Fibroblast of lung (primary cell): Measurements from ENCODE around the gene PNPLA3. TPM values are rescaled to one million over a fixed set of nuclear protein-coding genes. Genes with fewer than 3 reads are reported as not detected.

Source experiments
- DNase-seq, 2 donors: peaks; one replicate each; pipeline versions ENCODE4 v3.0.0 to v3.0.0-alpha.2; 2010; ENCODE audit warnings: low read depth in 2 of 2
- H2AFZ ChIP-seq: 2 replicates; pipeline ENCODE4 v1.5.1; 2012; ENCODE audit warnings: low read length, control low read depth, inconsistent platforms
- H3K27ac ChIP-seq: 2 replicates; pipeline ENCODE4 v1.5.1; 2011; ENCODE audit warnings: low read length, control low read depth; ENCODE audit not compliant: insufficient read depth
- H3K27me3 ChIP-seq: 2 replicates; pipeline ENCODE4 v1.5.1; 2011; ENCODE audit warnings: mild to moderate bottlenecking, low read length; ENCODE audit not compliant: control insufficient read depth, insufficient read depth
- H3K36me3 ChIP-seq: 2 replicates; pipeline ENCODE4 v1.5.1; 2011; ENCODE audit warnings: low read length; ENCODE audit not compliant: control insufficient read depth, insufficient read depth
- H3K4me1 ChIP-seq: 2 replicates; pipeline ENCODE4 v1.5.1; 2011; ENCODE audit warnings: low read length; ENCODE audit not compliant: control insufficient read depth, insufficient read depth; ENCODE audit errors: extremely low read depth
- H3K4me2 ChIP-seq: 2 replicates; pipeline ENCODE4 v1.5.1; 2011; ENCODE audit warnings: low read length, control low read depth; ENCODE audit not compliant: insufficient read depth; ENCODE audit errors: extremely low read depth
- H3K4me3 ChIP-seq, 4 experiments: fragments of 200-600 bp in 1 of 4; sonication (generic) in 1 of 4; replicated peaks in 1 of 4; 2 replicates each; pipeline ENCODE4 v1.5.1; 2011 to 2016; ENCODE audit warnings: low read length in 4 of 4, low read depth in 3 of 4, mild to moderate bottlenecking in 3 of 4, control low read depth in 2 of 4, inconsistent platforms in 1 of 4, mixed read lengths in 1 of 4; ENCODE audit not compliant: insufficient read depth in 1 of 4; ENCODE audit errors: control extremely low read depth in 1 of 4
- H3K79me2 ChIP-seq: 2 replicates; pipeline ENCODE4 v1.5.1; 2012; ENCODE audit warnings: mild to moderate bottlenecking, low read length, inconsistent platforms; ENCODE audit not compliant: control insufficient read depth, insufficient read depth
- H3K9ac ChIP-seq: 2 replicates; pipeline ENCODE4 v1.5.1; 2011; ENCODE audit warnings: mild to moderate bottlenecking, low read length, control low read depth; ENCODE audit not compliant: insufficient read depth
- H3K9me3 ChIP-seq: 2 replicates; pipeline ENCODE4 v1.5.1; 2012; ENCODE audit warnings: low read depth, low read length; ENCODE audit not compliant: control insufficient read depth, insufficient read depth
- H4K20me1 ChIP-seq: 2 replicates; pipeline ENCODE4 v1.5.1; 2011; ENCODE audit warnings: low read length; ENCODE audit not compliant: control insufficient read depth, insufficient read depth; ENCODE audit errors: extremely low read depth
- CTCF ChIP-seq, 2 donors: IDR thresholded peaks in 1 of 2; conservative IDR thresholded peaks in 1 of 2; 1 replicate in 1 of 2; 2 replicates in 1 of 2; pipeline ENCODE4 v1.5.1; 2011 to 2012; ENCODE audit warnings: low read length in 2 of 2, control low read depth in 1 of 2, inconsistent platforms in 1 of 2, low read depth in 1 of 2, mild to moderate bottlenecking in 1 of 2
- EZH2 ChIP-seq: IDR thresholded peaks from 2 replicates; pipeline ENCODE4 v1.5.1; 2012; ENCODE audit warnings: low read length, control low read depth, mild to moderate bottlenecking; ENCODE audit errors: missing control alignments
- polyA plus RNA-seq, 2 donors: library from polyadenylated mRNA; depleted of rRNA in 1 of 2; stranded (reverse) in 1 of 2; unstranded in 1 of 2; fragments of >200 nt; gene quantifications; 2 replicates each; pipeline ENCODE4 v1.2.1, GENCODE V29; 2011 to 2012; ENCODE audit warnings: missing spikeins in 1 of 2
- total RNA-seq: library from RNA; depleted of rRNA; stranded (reverse); fragments of >200 nt; gene quantifications from 2 replicates; pipeline ENCODE4 v1.2.1, GENCODE V29; 2014

Gene PNPLA3
- total and polyA plus RNA-seq, 2 donors (not counting 1 experiment from before 2014, with no cell fraction given) = 6.8 to 12.6 TPM

- no peak overlapping the region for H3K4me3 ChIP-seq
- no peak overlapping the region for H3K27ac ChIP-seq
- no peaks in the 10 kb centered on the region for H4K20me1 ChIP-seq
- no peaks in the 10 kb centered on the region for H3K36me3 ChIP-seq
- H3K9me3 ChIP-seq = no peaks in the 10 kb centered on the region
- TF ChIP-seq CTCF (conservative IDR thresholded peaks at IDR 0.05 in 1 of 2, IDR thresholded peaks at IDR 0.05 in 1 of 2; ENCODE audit: low read depth in 1 of 2, low read length in 2 of 2) (no peak), EZH2 (no peak)
- no peaks in the 10 kb centered on the region for H3K79me2 ChIP-seq
- H3K9ac ChIP-seq = no peak overlapping the region
- no peaks in the 10 kb centered on the region for H3K4me1 ChIP-seq
- no peak for DNase-seq
- peaks cover 4% of the 10 kb centered on the region for H3K27me3 ChIP-seq
- H2AFZ ChIP-seq = no peak overlapping the region
- H3K4me2 ChIP-seq = no peak overlapping the region
Observed at GRCh38 chr22:43885319-43885671, 38.3 kb upstream of the PNPLA3 start.

GRCh38 chr22:43885786-43886185, 37.8 kb upstream of the PNPLA3 start:
- H3K79me2 ChIP-seq = no peaks in the 10 kb centered on the region
- H3K4me1 ChIP-seq = no peaks in the 10 kb centered on the region
- no peak overlapping the region for H3K27ac ChIP-seq
- H3K9ac ChIP-seq = no peak overlapping the region
- peaks cover 7% of the 10 kb centered on the region for H3K27me3 ChIP-seq
- no peak for DNase-seq
- H3K4me3 ChIP-seq = no peak overlapping the region
- H3K36me3 ChIP-seq = no peaks in the 10 kb centered on the region
- no peak overlapping the region for H3K4me2 ChIP-seq
- no peaks in the 10 kb centered on the region for H3K9me3 ChIP-seq
- no peaks in the 10 kb centered on the region for H4K20me1 ChIP-seq
- no peak overlapping the region for H2AFZ ChIP-seq
- no peak for TF ChIP-seq EZH2
- TF ChIP-seq CTCF (conservative IDR thresholded peaks at IDR 0.05 in 1 of 2, IDR thresholded peaks at IDR 0.05 in 1 of 2; ENCODE audit: low read depth in 1 of 2, low read length in 2 of 2) = no peak

GRCh38 chr22:43886231-43886630, 37.4 kb upstream of the PNPLA3 start:
- H3K4me3 ChIP-seq = no peak overlapping the region
- H3K79me2 ChIP-seq = no peaks in the 10 kb centered on the region
- DNase-seq = no peak
- H3K4me2 ChIP-seq = no peak overlapping the region
- no peak overlapping the region for H2AFZ ChIP-seq
- TF ChIP-seq EZH2 (no peak), CTCF (conservative IDR thresholded peaks at IDR 0.05 in 1 of 2, IDR thresholded peaks at IDR 0.05 in 1 of 2; ENCODE audit: low read depth in 1 of 2, low read length in 2 of 2) (no peak)
- no peak overlapping the region for H3K9ac ChIP-seq
- H3K9me3 ChIP-seq = no peaks in the 10 kb centered on the region
- H3K27ac ChIP-seq = no peak overlapping the region
- no peaks in the 10 kb centered on the region for H4K20me1 ChIP-seq
- H3K36me3 ChIP-seq = no peaks in the 10 kb centered on the region
- H3K27me3 ChIP-seq = peaks cover 10% of the 10 kb centered on the region
- H3K4me1 ChIP-seq = no peaks in the 10 kb centered on the region
